Measurements from ENCODE around the gene ATF7IP. TPM values are rescaled to one million over a fixed set of nuclear protein-coding genes. Genes with fewer than 3 reads are reported as not detected.
"Not testable (repeated sequence)": the region's sequence is repeated elsewhere in the genome, so short reads cannot be mapped to it uniquely, and the experiment has no call there.

ATF7IP gene
- 100 to 1,000 TPM in 1 of 2 donors, 10 to 100 TPM in 1; 72.8 to 122 TPM for total RNA-seq

- Mint-ChIP-seq H3K27ac (peak within 1 kb of the TSS; percentile 92), H3K4me3 (peak within 1 kb of the TSS; percentile 83), H3K9me3 (peaks cover 3% of the 10 kb centered on the region), H3K36me3 (ENCODE audit: low read depth) (peaks cover 39% of the 10 kb centered on the region), H3K27me3 (no peaks in the 10 kb centered on the region), H3K4me1 (peaks cover 10% of the 10 kb centered on the region)
- peak; percentile 85 for ATAC-seq (replicated peaks)
These were observed at the start of gene ATF7IP for GRCh38 chr12:14365294-14366208. Gene ATF7IP (plus strand): TSS chr12:14365682. CDS start chr12:14423916, 58,234 bp downstream.

GRCh38 chr12:14317362-14318146 lies 47.9 kb upstream of the ATF7IP start:
- no peaks in the 10 kb centered on the region for H3K36me3 Mint-ChIP-seq (ENCODE audit: low read depth)

GRCh38 chr12:14319704-14320427 lies 45.6 kb upstream of the ATF7IP start:
- not testable (repeated sequence) for H3K4me1 Mint-ChIP-seq

More at GRCh38 chr12:14317362-14318146, 47.9 kb upstream of the ATF7IP start:
- Mint-ChIP-seq H3K27ac (no peak overlapping the region), H3K4me3 (no peak overlapping the region), H3K9me3 (no peaks in the 10 kb centered on the region), H3K27me3 (no peaks in the 10 kb centered on the region), H3K4me1 (no peaks in the 10 kb centered on the region)
- ATAC-seq (replicated peaks): no peak

GRCh38 chr12:14322403-14322802 lies 43.1 kb upstream of the ATF7IP start:
- Mint-ChIP-seq H3K4me1 (no peaks in the 10 kb centered on the region), H3K27me3 (no peaks in the 10 kb centered on the region), H3K36me3 (ENCODE audit: low read depth) (no peaks in the 10 kb centered on the region), H3K9me3 (no peaks in the 10 kb centered on the region), H3K27ac (no peak overlapping the region), H3K4me3 (no peak overlapping the region)
- ATAC-seq (replicated peaks): no peak

More at GRCh38 chr12:14319704-14320427, 45.6 kb upstream of the ATF7IP start:
- not testable (repeated sequence) for H3K4me3 Mint-ChIP-seq; H3K36me3 Mint-ChIP-seq (ENCODE audit: low read depth); H3K9me3 Mint-ChIP-seq; ATAC-seq (replicated peaks); H3K27me3 Mint-ChIP-seq; H3K27ac Mint-ChIP-seq

- no peaks in the 10 kb centered on the region for H3K9me3 Mint-ChIP-seq
- no peak for ATAC-seq (replicated peaks)
- no peak overlapping the region for H3K27ac Mint-ChIP-seq
- H3K4me1 Mint-ChIP-seq: no peaks in the 10 kb centered on the region
- H3K4me3 Mint-ChIP-seq: no peak overlapping the region
- no peaks in the 10 kb centered on the region for H3K36me3 Mint-ChIP-seq (ENCODE audit: low read depth)
- H3K27me3 Mint-ChIP-seq: no peaks in the 10 kb centered on the region
These were observed 39.7 kb upstream of the ATF7IP start for GRCh38 chr12:14325716-14326343.

- Mint-ChIP-seq H3K36me3 (ENCODE audit: low read depth) (no peaks in the 10 kb centered on the region), H3K9me3 (no peaks in the 10 kb centered on the region), H3K4me3 (no peak overlapping the region), H3K4me1 (no peaks in the 10 kb centered on the region), H3K27me3 (no peaks in the 10 kb centered on the region), H3K27ac (no peak overlapping the region)
- no peak for ATAC-seq (replicated peaks)
These were observed 38.8 kb upstream of the ATF7IP start for GRCh38 chr12:14326699-14327098.

GRCh38 chr12:14327711-14328110 lies 37.8 kb upstream of the ATF7IP start:
- Mint-ChIP-seq H3K4me1 (no peaks in the 10 kb centered on the region), H3K9me3 (no peaks in the 10 kb centered on the region)
- no peak for ATAC-seq (replicated peaks)

GRCh38 chr12:14332482-14332881 lies 33.0 kb upstream of the ATF7IP start:
- no peaks in the 10 kb centered on the region for H3K36me3 Mint-ChIP-seq (ENCODE audit: low read depth)
- H3K9me3 Mint-ChIP-seq: peaks cover 7% of the 10 kb centered on the region
- no peaks in the 10 kb centered on the region for H3K4me1 Mint-ChIP-seq
- ATAC-seq (replicated peaks): no peak
- H3K27ac Mint-ChIP-seq: no peak overlapping the region
- no peak overlapping the region for H3K4me3 Mint-ChIP-seq
- H3K27me3 Mint-ChIP-seq: no peaks in the 10 kb centered on the region

More at GRCh38 chr12:14327711-14328110, 37.8 kb upstream of the ATF7IP start:
- no peak overlapping the region for H3K4me3 Mint-ChIP-seq
- H3K27me3 Mint-ChIP-seq: no peaks in the 10 kb centered on the region
- no peaks in the 10 kb centered on the region for H3K36me3 Mint-ChIP-seq (ENCODE audit: low read depth)
- no peak overlapping the region for H3K27ac Mint-ChIP-seq

GRCh38 chr12:14340371-14340770 lies 25.1 kb upstream of the ATF7IP start:
- no peaks in the 10 kb centered on the region for H3K27me3 Mint-ChIP-seq
- no peak overlapping the region for H3K4me3 Mint-ChIP-seq
- H3K4me1 Mint-ChIP-seq: no peaks in the 10 kb centered on the region
- no peak for ATAC-seq (replicated peaks)
- no peak overlapping the region for H3K27ac Mint-ChIP-seq
- H3K36me3 Mint-ChIP-seq (ENCODE audit: low read depth): no peaks in the 10 kb centered on the region
- peaks cover 17% of the 10 kb centered on the region for H3K9me3 Mint-ChIP-seq

- H3K27ac Mint-ChIP-seq; H3K4me1 Mint-ChIP-seq; H3K4me3 Mint-ChIP-seq; ATAC-seq (replicated peaks); H3K27me3 Mint-ChIP-seq; H3K36me3 Mint-ChIP-seq (ENCODE audit: low read depth): not testable (repeated sequence)
- peaks cover 22% of the 10 kb centered on the region for H3K9me3 Mint-ChIP-seq
These were observed 14.0 kb upstream of the ATF7IP start for GRCh38 chr12:14351524-14351923.

GRCh38 chr12:14352066-14352465 lies 13.4 kb upstream of the ATF7IP start:
- not testable (repeated sequence) for ATAC-seq (replicated peaks); H3K4me3 Mint-ChIP-seq; H3K4me1 Mint-ChIP-seq; H3K27ac Mint-ChIP-seq; H3K27me3 Mint-ChIP-seq; H3K36me3 Mint-ChIP-seq (ENCODE audit: low read depth)
- H3K9me3 Mint-ChIP-seq: peaks cover 22% of the 10 kb centered on the region

- H3K4me3 Mint-ChIP-seq; H3K27me3 Mint-ChIP-seq; H3K36me3 Mint-ChIP-seq (ENCODE audit: low read depth); H3K4me1 Mint-ChIP-seq; H3K27ac Mint-ChIP-seq; ATAC-seq (replicated peaks): not testable (repeated sequence)
- peaks cover 22% of the 10 kb centered on the region for H3K9me3 Mint-ChIP-seq
These were observed 10.8 kb upstream of the ATF7IP start for GRCh38 chr12:14354665-14355064.

GRCh38 chr12:14356147-14356546 lies 9.3 kb upstream of the ATF7IP start:
- peaks cover 9% of the 10 kb centered on the region for H3K9me3 Mint-ChIP-seq
- no peaks in the 10 kb centered on the region for H3K36me3 Mint-ChIP-seq (ENCODE audit: low read depth)
- ATAC-seq (replicated peaks): no peak
- H3K4me3 Mint-ChIP-seq: no peak overlapping the region
- H3K27me3 Mint-ChIP-seq: no peaks in the 10 kb centered on the region
- H3K4me1 Mint-ChIP-seq: no peaks in the 10 kb centered on the region
- H3K27ac Mint-ChIP-seq: no peak overlapping the region

GRCh38 chr12:14357486-14357885 lies 8.0 kb upstream of the ATF7IP start:
- Mint-ChIP-seq H3K4me3 (no peak overlapping the region), H3K4me1 (no peaks in the 10 kb centered on the region), H3K27ac (no peak overlapping the region), H3K27me3 (no peaks in the 10 kb centered on the region), H3K9me3 (peaks cover 8% of the 10 kb centered on the region), H3K36me3 (ENCODE audit: low read depth) (no peaks in the 10 kb centered on the region)
- no peak for ATAC-seq (replicated peaks)

Measured in activated T-helper 17 cell treated with anti-CD3 and anti-CD28 coated beads, Interleukin-2, amount 50 U/mL, for 72 hours (primary cell).